Measurements from ENCODE around the gene CST4.

DNA sequence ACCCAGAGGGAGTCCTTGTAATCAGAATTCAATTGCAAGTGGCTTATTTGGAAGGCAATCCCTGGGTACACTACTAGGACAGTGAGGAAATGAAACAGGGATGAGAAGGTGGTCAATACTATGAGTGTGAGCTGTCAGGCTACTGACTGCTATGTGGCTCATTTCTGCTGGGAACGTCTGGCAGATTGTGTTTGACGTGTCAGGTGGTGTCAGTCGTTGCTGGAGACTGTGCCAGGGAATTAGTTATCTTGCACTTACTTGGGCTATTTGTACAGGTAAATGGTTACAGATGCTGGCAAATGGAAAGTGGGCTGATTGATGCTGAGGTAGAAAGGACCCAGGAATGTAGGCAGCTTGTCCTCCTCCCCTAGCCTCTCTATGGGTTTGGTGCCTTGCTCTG, 17.4 kb downstream of the CST4 start:
- TF ChIP-seq CTCF (IDR thresholded peaks at IDR 0.05; ENCODE audit: insufficient read depth, low read depth, low read length) (no peak), EZH2 (IDR thresholded peaks at IDR 0.05; ENCODE audit: insufficient read depth, low read length) (no peak)

All from astrocyte (in vitro differentiated cells and primary cell).